ENCODE measurements around the gene DNAH6. TPM values are rescaled to one million over a fixed set of nuclear protein-coding genes. Genes with fewer than 3 reads are reported as not detected.

The DNAH6 gene
- total and polyA plus RNA-seq, 2 of the 13 experiments (the other 11 are each of a cell fraction or from before 2014, with no cell fraction given): 0.01 TPM; not detected in 1

GRCh38 chr2:84719434-84719833 lies 203.1 kb downstream of the DNAH6 start:
- DNase-seq (ENCODE audit: low spot score) (no peak), ATAC-seq (no peak), FAIRE-seq (no peak)
- H3K27ac ChIP-seq (ENCODE audit: extremely low read length, insufficient read depth, low read length): no peak overlapping the region
- CTCF ChIA-PET (ENCODE audit: low intra/inter-chr PET ratio, low total read pairs): no interaction called here
- in situ Hi-C loops (cut with HindIII; ENCODE audit: extremely low pct_ligation_motif_present, low pct_unique_long_range_greater_than_20kb): no loop called here
- POLR2A ChIA-PET: no interaction called here
- H3K79me2 ChIP-seq (ENCODE audit: insufficient read depth, low read length): no peaks in the 10 kb centered on the region
- no peaks in the 10 kb centered on the region for H3K9me3 ChIP-seq (ENCODE audit: low read length)
- H3K27me3 ChIP-seq (ENCODE audit: control insufficient read depth in 1 of 2, insufficient read depth in 2 of 2, low read length in 2 of 2): no peaks in the 10 kb centered on the region
- no peak overlapping the region for H3K4me3 ChIP-seq (replicated peaks in 1 of 3; ENCODE audit: insufficient read depth in 1 of 3, low read depth in 2 of 3, low read length in 3 of 3)
- H2AFZ ChIP-seq (ENCODE audit: low read length): no peak overlapping the region
- H3K9ac ChIP-seq (ENCODE audit: insufficient read depth, low read depth, low read length): no peak overlapping the region
- 51% methylated on average over 6 of the region's 6 CpGs for WGBS (ENCODE audit: low lambda C conversion rate)
- H3K4me2 ChIP-seq (ENCODE audit: low read depth, low read length): no peak overlapping the region
- H4K20me1 ChIP-seq (ENCODE audit: insufficient read depth, low read length): no peaks in the 10 kb centered on the region
- no peaks in the 10 kb centered on the region for H3K36me3 ChIP-seq (replicated peaks in 1 of 2; ENCODE audit: control insufficient read depth in 1 of 2, insufficient read depth in 2 of 2, low read length in 2 of 2)
- intact Hi-C loops (cut with micrococcal nuclease; ENCODE audit: unreplicated experiment): no loop called here
- BruUV-seq (replicated peaks): no TSS peak
- H3K4me1 ChIP-seq (ENCODE audit: insufficient read depth, low read length): no peaks in the 10 kb centered on the region
- no peak for TF ChIP-seq ZNF24 (IDR thresholded peaks at IDR 0.05)
- TF ChIP-seq BRF2 (CRISPR knock-in tag; IDR thresholded peaks at IDR 0.05): no peak
- no peak for TF ChIP-seq ZNF891 (CRISPR knock-in tag; IDR thresholded peaks at IDR 0.05)
- TF ChIP-seq FOSL1 (CRISPR knock-in tag; IDR thresholded peaks at IDR 0.05; ENCODE audit: borderline replicate concordance): no peak
- no peak for TF ChIP-seq NFYB (CRISPR knock-in tag; IDR thresholded peaks at IDR 0.05)
- no peak for TF ChIP-seq FOXJ3 (CRISPR knock-in tag; IDR thresholded peaks at IDR 0.05; ENCODE audit: borderline replicate concordance)
- no peak for TF ChIP-seq STAG1 (CRISPR knock-in tag; IDR thresholded peaks at IDR 0.05)
- no peak for TF ChIP-seq SSRP1 (CRISPR knock-in tag; IDR thresholded peaks at IDR 0.05)
- TF ChIP-seq KMT2B (CRISPR knock-in tag; IDR thresholded peaks at IDR 0.05): no peak
- no peak for TF ChIP-seq ZNF468 (CRISPR knock-in tag; IDR thresholded peaks at IDR 0.05)
- no peak for TF ChIP-seq ZBTB33 (CRISPR knock-in tag; IDR thresholded peaks at IDR 0.05)
- no peak for TF ChIP-seq ATF1 (CRISPR knock-in tag; IDR thresholded peaks at IDR 0.05)
- TF ChIP-seq ZFP91 (CRISPR knock-in tag; IDR thresholded peaks at IDR 0.05; ENCODE audit: borderline replicate concordance): no peak
- no peak for TF ChIP-seq AGO2 (optimal IDR thresholded peaks at IDR 0.05; ENCODE audit: low read depth, low read length)
- TF ChIP-seq TARDBP (CRISPR knock-in tag; IDR thresholded peaks at IDR 0.05): no peak
- TF ChIP-seq KLF12 (CRISPR knock-in tag; IDR thresholded peaks at IDR 0.05; ENCODE audit: borderline replicate concordance): no peak
